Esophagus muscularis mucosa (tissue), 4 donors: ENCODE measurements around the gene KLHDC1. TPM values are rescaled to one million over a fixed set of nuclear protein-coding genes. Genes with fewer than 3 reads are reported as not detected.
"Not testable (repeated sequence)": the region's sequence is repeated elsewhere in the genome, so short reads cannot be mapped to it uniquely, and the experiment has no call there.

Source experiments
- DNase-seq: peaks from one replicate; pipeline ENCODE4 v3.0.0-alpha.2; 2017; ENCODE audit errors: extremely low spot score
- H3K27ac ChIP-seq, 4 donors: fragments of 200-600 bp; sonication (generic); replicated peaks in 1 of 4; 1 replicate in 3 of 4; 2 replicates in 1 of 4; pipeline ENCODE4 v1.5.1; 2016 to 2019; ENCODE audit warnings: mild to moderate bottlenecking in 1 of 4
- H3K27me3 ChIP-seq, 4 donors: fragments of 200-600 bp; sonication (generic); one replicate each; pipeline versions ENCODE4 v1.5.1 to v1.6.0; 2016 to 2019
- H3K36me3 ChIP-seq, 4 donors: fragments of 200-600 bp; sonication (generic); one replicate each; pipeline ENCODE4 v1.5.1; 2016 to 2019
- H3K4me1 ChIP-seq, 4 donors: fragments of 200-600 bp; sonication (generic); one replicate each; pipeline ENCODE4 v1.5.1; 2016 to 2019
- H3K4me3 ChIP-seq, 4 donors: fragments of 200-600 bp; sonication (generic); 1 replicate in 2 of 4; 2 replicates in 2 of 4; pipeline ENCODE4 v1.5.1; 2016 to 2019; ENCODE audit warnings: mild to moderate bottlenecking in 4 of 4, moderate library complexity in 1 of 4
- H3K9me3 ChIP-seq, 4 donors: fragments of 200-600 bp; sonication (generic); 1 replicate in 3 of 4; 2 replicates in 1 of 4; pipeline ENCODE4 v1.5.1; 2016 to 2019
- CTCF ChIP-seq, 3 experiments: fragments of 200-600 bp in 2 of 3; fragments of 450-650 bp in 1 of 3; sonication (generic) in 2 of 3; IDR thresholded peaks; one replicate each; pipeline ENCODE4 v1.5.1; 2017 to 2019; ENCODE audit warnings: antibody characterized with exemption in 3 of 3, mild to moderate bottlenecking in 2 of 3, moderate library complexity in 1 of 3
- EP300 ChIP-seq: sonication (generic); formaldehyde crosslinking; IDR thresholded peaks from one replicate; pipeline ENCODE4 v1.6.1; 2017; ENCODE audit warnings: antibody characterized with exemption
- POLR2A ChIP-seq: fragments of 450-650 bp; IDR thresholded peaks from one replicate; pipeline ENCODE4 v1.6.1; 2017; ENCODE audit warnings: antibody characterized with exemption, moderate library complexity, mild to moderate bottlenecking, low read depth
- POLR2AphosphoS5 ChIP-seq, 2 donors: sonication (generic); formaldehyde crosslinking; IDR thresholded peaks; one replicate each; pipeline ENCODE4 v1.6.1; 2017; ENCODE audit warnings: antibody characterized with exemption in 2 of 2
- WGBS: methylation state at CpG from one replicate; pipeline ENCODE4 v1.1.5; 2018; 5-methylcytosine and 5-hydroxymethylcytosine counted together
- intact Hi-C: fragments of 100-400 bp; cut with DNase I; formaldehyde crosslinking; loops from one replicate; pipeline ENCODE4 v1.15.1; 2023
- total RNA-seq, 4 donors: library from RNA; depleted of rRNA; stranded (reverse); fragments of >200 nt; gene quantifications; one replicate each; pipeline versions ENCODE4 v1.1.0 to v1.2.1, GENCODE V29; 2016

Gene KLHDC1
- total RNA-seq, 4 donors from 2014 or later, result 7.6 to 8.3 (median 8.0) TPM

GRCh38 chr14:49702725-49703124, 9.8 kb downstream of the KLHDC1 start:
- Histone ChIP-seq H3K36me3 (peaks cover 4 to 22% (median 14%) of the 10 kb centered on the region in 4 donors), H3K9me3 (no peaks in the 10 kb centered on the region), H3K27me3 (no peaks in the 10 kb centered on the region), H3K4me1 (no peaks in the 10 kb centered on the region), H3K27ac (no peak overlapping the region), H3K4me3 (no peak overlapping the region)
- 82% methylated on average over 4 of the region's 4 CpGs for WGBS
- TF ChIP-seq CTCF (IDR thresholded peaks at IDR 0.05) (no peak), POLR2A (no peak), EP300 (no peak), POLR2AphosphoS5 (IDR thresholded peaks at IDR 0.05) (no peak)
- intact Hi-C loops, result no loop called here
- DNase-seq, result no peak

- intact Hi-C loops, result no loop called here
- 64% methylated on average over 3 of the region's 3 CpGs for WGBS
- Histone ChIP-seq H3K36me3 (peaks cover 4 to 22% (median 14%) of the 10 kb centered on the region in 4 donors), H3K9me3 (no peaks in the 10 kb centered on the region), H3K4me3 (no peak overlapping the region), H3K27me3 (no peaks in the 10 kb centered on the region), H3K4me1 (no peaks in the 10 kb centered on the region), H3K27ac (no peak overlapping the region)
- no peak for DNase-seq
- TF ChIP-seq POLR2A (no peak), EP300 (no peak), CTCF (IDR thresholded peaks at IDR 0.05) (no peak), POLR2AphosphoS5 (IDR thresholded peaks at IDR 0.05) (no peak)
Observed at GRCh38 chr14:49703965-49704364, 11.0 kb downstream of the KLHDC1 start.

GRCh38 chr14:49704471-49704870, 11.6 kb downstream of the KLHDC1 start:
- H3K27me3 ChIP-seq, H3K27ac ChIP-seq, H3K4me3 ChIP-seq, H3K9me3 ChIP-seq, H3K4me1 ChIP-seq, intact Hi-C loops, DNase-seq: not testable (repeated sequence)
- 94% methylated on average over 4 of the region's 4 CpGs for WGBS
- H3K36me3 ChIP-seq, result peaks cover 4 to 26% (median 14%) of the 10 kb centered on the region in 4 donors

- peaks cover 8 to 53% (median 14%) of the 10 kb centered on the region in 4 donors for H3K36me3 ChIP-seq
- 97% methylated on average over 11 of the region's 11 CpGs for WGBS
- intact Hi-C loops, DNase-seq, H3K27me3 ChIP-seq, H3K4me1 ChIP-seq, H3K4me3 ChIP-seq, H3K9me3 ChIP-seq, H3K27ac ChIP-seq: not testable (repeated sequence)
Observed at GRCh38 chr14:49710993-49711392, 18.1 kb downstream of the KLHDC1 start.

GRCh38 chr14:49720744-49721143, 27.8 kb downstream of the KLHDC1 start:
- no peak for DNase-seq
- TF ChIP-seq CTCF (IDR thresholded peaks at IDR 0.05), result no peak
- no peak for TF ChIP-seq POLR2AphosphoS5 (IDR thresholded peaks at IDR 0.05)
- TF ChIP-seq POLR2A, result no peak
- no peak for TF ChIP-seq EP300
- Histone ChIP-seq H3K27me3 (no peaks in the 10 kb centered on the region), H3K9me3 (no peaks in the 10 kb centered on the region), H3K27ac (no peak overlapping the region), H3K36me3 (peaks cover 0 to 81% (median 40%) of the 10 kb centered on the region in 4 donors), H3K4me1 (no peaks in the 10 kb centered on the region), H3K4me3 (no peak overlapping the region)
- intact Hi-C loops, result no loop called here

- H3K9me3 ChIP-seq, H3K27me3 ChIP-seq, H3K4me1 ChIP-seq, H3K27ac ChIP-seq, DNase-seq, intact Hi-C loops, H3K4me3 ChIP-seq: not testable (repeated sequence)
- peaks cover 5 to 82% (median 51%) of the 10 kb centered on the region in 4 donors for H3K36me3 ChIP-seq
- WGBS, result 84% methylated on average over 9 of the region's 9 CpGs
Observed at GRCh38 chr14:49721733-49722435, 29.0 kb downstream of the KLHDC1 start.
